Body of pancreas (tissue), 4 donors: Measurements from ENCODE around the gene PSMB2. TPM values are rescaled to one million over a fixed set of nuclear protein-coding genes. Genes with fewer than 3 reads are reported as not detected.

Experiments used
- ATAC-seq: fragments of 150-250 bp; one replicate; pipeline ENCODE4 v1.9.1; 2016
- DNase-seq, 4 donors: peaks; one replicate each; pipeline ENCODE4 v3.0.0-alpha.2; 2019
- H3K27ac ChIP-seq, 4 donors: fragments of 200-600 bp; sonication (generic); 1 replicate in 3 of 4; 2 replicates in 1 of 4; pipeline versions ENCODE4 v1.5.1 to v1.6.1; 2016 to 2019; ENCODE audit warnings: mild to moderate bottlenecking in 1 of 4, mixed read lengths in 1 of 4, moderate library complexity in 1 of 4
- H3K27me3 ChIP-seq, 2 donors: fragments of 200-600 bp; sonication (generic); one replicate each; pipeline ENCODE4 v1.6.0; 2016; ENCODE audit warnings: mild to moderate bottlenecking in 1 of 2
- H3K36me3 ChIP-seq, 2 donors: fragments of 200-600 bp; sonication (generic); replicated peaks in 1 of 2; 2 replicates each; pipeline ENCODE4 v1.5.1; 2016; ENCODE audit warnings: low read depth in 2 of 2; ENCODE audit not compliant: insufficient read depth in 1 of 2
- H3K4me1 ChIP-seq: fragments of 200-600 bp; sonication (generic); one replicate; pipeline ENCODE4 v1.6.0; 2016
- H3K4me3 ChIP-seq, 2 donors: fragments of 200-600 bp; sonication (generic); 1 replicate in 1 of 2; 2 replicates in 1 of 2; pipeline ENCODE4 v1.5.1; 2016 to 2019
- H3K9me3 ChIP-seq, 3 donors: fragments of 200-600 bp; sonication (generic); 1 replicate in 2 of 3; 2 replicates in 1 of 3; pipeline ENCODE4 v1.5.1; 2016
- POLR2A ChIP-seq, 3 donors: fragments of 450-650 bp; IDR thresholded peaks; one replicate each; pipeline ENCODE4 v1.6.1; 2016; ENCODE audit warnings: antibody characterized with exemption in 3 of 3, mild to moderate bottlenecking in 2 of 3
- WGBS, 2 donors: methylation state at CpG; one replicate each; pipeline ENCODE4 v1.1.5; 2017; 5-methylcytosine and 5-hydroxymethylcytosine counted together
- intact Hi-C: fragments of 100-400 bp; cut with DNase I; formaldehyde crosslinking; loops from one replicate; pipeline ENCODE4 v1.15.1; 2023
- total RNA-seq, 2 donors: library from RNA; depleted of rRNA; stranded (reverse); fragments of >200 nt; gene quantifications; one replicate each; pipeline ENCODE4 v1.1.0, GENCODE V29; 2016
- TF ChIP-seq, protein P1 (sequence below), 7 experiments: fragments of 450-650 bp in 4 of 7; fragments of 200-600 bp in 3 of 7; sonication (generic) in 3 of 7; IDR thresholded peaks; one replicate each; pipeline ENCODE4 v1.5.1; 2016 to 2019; ENCODE audit warnings: antibody characterized with exemption in 7 of 7

PSMB2 gene
- total RNA-seq, 2 donors from 2014 or later: 13.2 to 17.5 TPM

DNA sequence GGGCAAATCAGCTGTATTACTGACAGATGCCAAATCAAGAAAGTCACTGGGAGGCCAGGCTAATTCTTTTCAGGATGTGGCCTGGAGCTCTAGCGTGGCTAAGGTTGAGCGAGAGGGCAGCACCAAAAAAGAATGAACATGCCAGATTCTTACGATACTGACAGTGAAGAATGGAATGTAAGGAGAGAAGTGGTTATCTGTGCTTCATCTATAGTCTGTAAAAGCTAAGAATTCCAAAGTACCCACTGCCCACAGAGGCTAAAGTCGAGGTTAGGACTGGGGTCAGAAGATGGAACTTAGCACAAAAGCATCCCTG, 35.5 kb downstream of the PSMB2 start:
- H3K9me3 ChIP-seq: no peaks in the 10 kb centered on the region
- no peak for ATAC-seq
- DNase-seq: no peak
- TF ChIP-seq, protein P1, sequence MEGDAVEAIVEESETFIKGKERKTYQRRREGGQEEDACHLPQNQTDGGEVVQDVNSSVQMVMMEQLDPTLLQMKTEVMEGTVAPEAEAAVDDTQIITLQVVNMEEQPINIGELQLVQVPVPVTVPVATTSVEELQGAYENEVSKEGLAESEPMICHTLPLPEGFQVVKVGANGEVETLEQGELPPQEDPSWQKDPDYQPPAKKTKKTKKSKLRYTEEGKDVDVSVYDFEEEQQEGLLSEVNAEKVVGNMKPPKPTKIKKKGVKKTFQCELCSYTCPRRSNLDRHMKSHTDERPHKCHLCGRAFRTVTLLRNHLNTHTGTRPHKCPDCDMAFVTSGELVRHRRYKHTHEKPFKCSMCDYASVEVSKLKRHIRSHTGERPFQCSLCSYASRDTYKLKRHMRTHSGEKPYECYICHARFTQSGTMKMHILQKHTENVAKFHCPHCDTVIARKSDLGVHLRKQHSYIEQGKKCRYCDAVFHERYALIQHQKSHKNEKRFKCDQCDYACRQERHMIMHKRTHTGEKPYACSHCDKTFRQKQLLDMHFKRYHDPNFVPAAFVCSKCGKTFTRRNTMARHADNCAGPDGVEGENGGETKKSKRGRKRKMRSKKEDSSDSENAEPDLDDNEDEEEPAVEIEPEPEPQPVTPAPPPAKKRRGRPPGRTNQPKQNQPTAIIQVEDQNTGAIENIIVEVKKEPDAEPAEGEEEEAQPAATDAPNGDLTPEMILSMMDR (IDR thresholded peaks at IDR 0.05): no peak
- no peak for TF ChIP-seq POLR2A (IDR thresholded peaks at IDR 0.05)
- intact Hi-C loops: no loop called here
- 78 to 93% methylated on average over 4 of the region's 4 CpGs for WGBS, 2 donors
- H3K27me3 ChIP-seq: no peaks in the 10 kb centered on the region
- no peaks in the 10 kb centered on the region for H3K4me1 ChIP-seq
- peaks cover 0 to 32% of the 10 kb centered on the region in 2 donors for H3K36me3 ChIP-seq
- no peak overlapping the region for H3K27ac ChIP-seq
- no peak overlapping the region for H3K4me3 ChIP-seq

DNA sequence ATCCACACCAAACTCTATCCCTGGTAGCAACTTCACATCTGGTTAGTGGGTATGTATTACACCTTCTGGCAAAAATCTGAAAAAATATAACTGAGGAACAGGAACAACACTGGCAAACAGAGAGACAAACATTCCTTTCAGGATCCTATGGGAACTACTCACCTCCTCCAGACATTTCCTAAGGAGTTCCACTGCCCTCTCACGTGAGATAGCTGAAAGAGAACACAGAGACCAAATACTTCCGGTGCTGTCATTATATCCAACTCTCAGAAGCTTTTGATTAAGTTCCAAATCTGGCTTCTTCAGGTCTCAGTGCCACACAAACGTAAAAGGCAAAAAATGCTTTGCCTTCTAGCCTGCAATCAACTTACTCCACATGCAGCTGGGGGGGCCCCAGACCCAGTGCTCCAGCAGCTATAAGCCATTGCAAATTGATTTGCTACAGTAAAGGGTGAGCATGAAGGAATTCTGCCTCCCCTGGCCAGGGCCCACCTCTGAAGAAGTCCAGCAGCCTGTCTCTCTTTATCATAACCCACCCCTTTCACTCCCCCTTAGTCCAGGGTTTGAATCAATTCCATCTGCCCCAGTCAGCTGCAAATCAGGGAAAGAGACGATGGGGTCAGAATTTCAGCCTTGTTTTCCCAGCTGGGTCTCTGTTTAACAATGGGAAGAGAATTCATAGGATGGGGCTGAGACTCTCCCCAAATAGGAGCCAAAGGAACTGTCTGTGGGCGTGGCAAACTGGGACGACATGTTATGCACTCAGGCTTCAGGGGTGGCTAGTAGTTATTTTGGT, 36.1 kb downstream of the PSMB2 start:
- intact Hi-C loops: no loop called here
- Histone ChIP-seq H3K27ac (no peak overlapping the region), H3K4me3 (no peak overlapping the region), H3K9me3 (no peaks in the 10 kb centered on the region), H3K27me3 (no peaks in the 10 kb centered on the region), H3K4me1 (no peaks in the 10 kb centered on the region), H3K36me3 (peaks cover 0 to 32% of the 10 kb centered on the region in 2 donors)
- TF ChIP-seq POLR2A (IDR thresholded peaks at IDR 0.05): no peak
- TF ChIP-seq, protein P1 (IDR thresholded peaks at IDR 0.05): no peak
- DNase-seq: no peak
- 82 to 93% methylated on average over 6 of the region's 6 CpGs for WGBS, 2 donors
- ATAC-seq: no peak

DNA sequence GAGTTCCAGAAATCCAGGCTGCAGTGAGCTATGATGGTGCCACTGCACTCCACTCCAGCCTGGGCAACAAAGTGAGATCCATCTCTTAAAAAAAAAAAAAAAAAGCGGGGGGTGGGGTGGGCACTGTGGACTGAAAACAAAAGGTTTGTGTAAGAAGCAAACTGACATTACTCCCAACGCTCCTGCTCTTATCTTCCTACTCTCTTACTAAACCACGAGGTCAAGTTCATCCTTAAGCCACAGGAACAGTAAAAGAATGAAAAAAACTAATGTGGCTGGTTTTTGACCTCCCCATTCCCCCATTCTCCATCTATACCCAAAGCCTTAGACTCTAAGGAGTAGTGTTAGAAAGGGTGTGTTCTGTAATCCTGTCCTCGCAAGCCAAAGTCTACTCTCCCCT, 37.4 kb downstream of the PSMB2 start:
- H3K27me3 ChIP-seq: no peaks in the 10 kb centered on the region
- H3K4me3 ChIP-seq: no peak overlapping the region
- DNase-seq (no peak), ATAC-seq (no peak)
- H3K9me3 ChIP-seq: no peaks in the 10 kb centered on the region
- TF ChIP-seq, protein P1 (IDR thresholded peaks at IDR 0.05): no peak
- no peak for TF ChIP-seq POLR2A (IDR thresholded peaks at IDR 0.05)
- intact Hi-C loops: no loop called here
- 83 to 84% methylated on average over 4 of the region's 4 CpGs for WGBS, 2 donors
- peaks cover 0 to 28% of the 10 kb centered on the region in 2 donors for H3K36me3 ChIP-seq
- no peaks in the 10 kb centered on the region for H3K4me1 ChIP-seq
- no peak overlapping the region for H3K27ac ChIP-seq

DNA sequence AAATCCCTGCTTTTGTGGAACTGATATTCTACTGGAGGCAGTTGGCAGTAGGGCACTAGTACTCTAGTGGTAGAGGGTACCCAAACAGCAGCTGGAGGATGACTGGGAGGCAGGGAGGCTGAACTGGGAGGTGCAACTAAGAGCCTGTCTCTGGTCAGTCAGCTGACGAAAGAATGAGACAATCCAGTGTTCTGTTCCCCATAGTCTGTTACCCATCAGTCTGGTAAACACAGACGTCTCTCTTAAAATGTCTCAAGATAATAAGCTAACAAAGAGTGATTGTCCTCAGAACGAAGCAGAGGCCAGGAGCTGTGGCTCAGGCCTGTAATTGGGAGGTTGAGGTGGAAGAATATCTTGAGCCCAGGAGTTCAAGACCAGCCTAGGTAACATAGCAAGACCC, 37.9 kb downstream of the PSMB2 start:
- Histone ChIP-seq H3K4me1 (no peaks in the 10 kb centered on the region), H3K27ac (no peak overlapping the region), H3K9me3 (no peaks in the 10 kb centered on the region), H3K27me3 (no peaks in the 10 kb centered on the region), H3K4me3 (no peak overlapping the region), H3K36me3 (peaks cover 0 to 25% of the 10 kb centered on the region in 2 donors)
- DNase-seq (no peak), ATAC-seq (no peak)
- no peak for TF ChIP-seq POLR2A (IDR thresholded peaks at IDR 0.05)
- TF ChIP-seq, protein P1 (IDR thresholded peaks at IDR 0.05): no peak
- intact Hi-C loops: no loop called here
- WGBS, 2 donors: 54 to 83% methylated on average over 3 of the region's 3 CpGs

DNA sequence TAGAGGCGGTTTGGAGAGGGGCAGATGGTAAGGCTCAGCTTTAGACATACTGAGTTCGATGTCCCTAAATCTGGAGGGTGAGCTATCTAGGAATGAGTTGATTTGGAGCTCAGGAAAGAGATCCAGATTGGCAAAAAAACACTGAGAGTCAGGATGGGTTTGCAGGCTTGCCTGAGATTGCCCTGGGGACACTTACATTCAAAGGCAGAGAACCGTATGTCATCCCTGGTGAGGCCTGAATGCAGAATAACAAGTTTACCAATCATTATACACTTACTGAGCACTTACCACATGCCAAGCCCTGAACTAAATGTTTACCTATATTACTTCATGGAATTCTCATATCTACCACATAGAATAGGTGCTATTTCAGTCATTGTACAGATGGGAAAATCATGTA, 40.7 kb downstream of the PSMB2 start:
- no peak overlapping the region for H3K4me3 ChIP-seq
- no peak for DNase-seq
- intact Hi-C loops: no loop called here
- peaks cover 0 to 21% of the 10 kb centered on the region in 2 donors for H3K36me3 ChIP-seq
- ATAC-seq: no peak
- H3K4me1 ChIP-seq: no peaks in the 10 kb centered on the region
- 95 to 100% methylated on average over 3 of the region's 3 CpGs for WGBS, 2 donors
- H3K27me3 ChIP-seq: no peaks in the 10 kb centered on the region
- no peaks in the 10 kb centered on the region for H3K9me3 ChIP-seq
- no peak overlapping the region for H3K27ac ChIP-seq
- no peak for TF ChIP-seq POLR2A (IDR thresholded peaks at IDR 0.05)
- TF ChIP-seq, protein P1 (IDR thresholded peaks at IDR 0.05): no peak
